ENCODE results near the gene POLR2I. TPM values are rescaled to one million over a fixed set of nuclear protein-coding genes. Genes with fewer than 3 reads are reported as not detected.

Gene POLR2I
- total and polyA plus RNA-seq, 9 of the 15 experiments (the other 6 are each of a cell fraction or from before 2014, with no cell fraction given): 28.0 to 283 (median 123) TPM

- WGBS (ENCODE audit: insufficient coverage, low coverage, missing lambda C conversion rate): 97% methylated on average over 5 of the region's 14 CpGs
- H3K9ac ChIP-seq (ENCODE audit: insufficient read depth in 1 of 2, low read depth in 2 of 2, low read length in 2 of 2): peak overlapping the region in 1 of 2 experiments; percentile 75; a peak in 1 of 4 replicates
- no peak overlapping the region for H2AFZ ChIP-seq (ENCODE audit: low read depth, low read length)
- ATAC-seq: no peak
- FAIRE-seq: no peak
- H3K79me2 ChIP-seq (ENCODE audit: control insufficient read depth, insufficient read depth, low read length): peaks cover 26% of the 10 kb centered on the region
- no peaks in the 10 kb centered on the region for H3K27me3 ChIP-seq (ENCODE audit: control insufficient read depth in 2 of 2, insufficient read depth in 2 of 2, low read length in 2 of 2)
- peaks cover 8 to 25% of the 10 kb centered on the region in 2 experiments for H3K4me1 ChIP-seq (replicated peaks in 1 of 2; ENCODE audit: control insufficient read depth in 2 of 2, insufficient read depth in 2 of 2, low read length in 2 of 2)
- H3K9me1 ChIP-seq (ENCODE audit: control insufficient read depth, insufficient read depth, low read length): peaks cover 8% of the 10 kb centered on the region
- peak overlapping the region; percentile 95; the same call in 1 of the 2 replicates for H3K4me3 ChIP-seq
- DNase-seq (ENCODE audit: extremely low read depth in 1 of 4, low spot score in 3 of 4): no peak
- POLR2A ChIA-PET: no interaction called here
- H3K4me2 ChIP-seq (ENCODE audit: insufficient read depth, low read length): no peak overlapping the region
- H3K9me3 ChIP-seq (replicated peaks; ENCODE audit: control insufficient read depth, insufficient read depth, low read depth, low read length): no peaks in the 10 kb centered on the region
- peaks cover 11% of the 10 kb centered on the region for H4K20me1 ChIP-seq (replicated peaks; ENCODE audit: control insufficient read depth, insufficient read depth, low read length)
- CTCF ChIA-PET (ENCODE audit: low intra/inter-chr PET ratio): no interaction called here
- H3K36me3 ChIP-seq (ENCODE audit: control insufficient read depth, insufficient read depth, low read length): peaks cover 50% of the 10 kb centered on the region
- intact Hi-C loops (cut with micrococcal nuclease) (no loop called here), in situ Hi-C loops (cut with MboI) (no loop called here)
- H3K27ac ChIP-seq (ENCODE audit: extremely low read depth, low read depth, low read length): no peak overlapping the region
- no TSS peak for BruUV-seq (replicated peaks)
- TF ChIP-seq BMI1 (IDR thresholded peaks at IDR 0.05; ENCODE audit: low read length): no peak
- TF ChIP-seq USF1 (CRISPR knock-in tag; IDR thresholded peaks at IDR 0.05): no peak
- TF ChIP-seq PKNOX1 (IDR thresholded peaks at IDR 0.05): no peak
- no peak for TF ChIP-seq ZFPM2 (CRISPR knock-in tag; IDR thresholded peaks at IDR 0.05)
- TF ChIP-seq RNF2 (IDR thresholded peaks at IDR 0.05): no peak
- TF ChIP-seq CCNT2 (IDR thresholded peaks at IDR 0.05; ENCODE audit: borderline replicate concordance, extremely low read depth, insufficient read length, low read depth, low read length): no peak
- no peak for TF ChIP-seq NCOA4 (IDR thresholded peaks at IDR 0.05; ENCODE audit: partially characterized antibody)
- TF ChIP-seq ZNF146 (CRISPR knock-in tag; IDR thresholded peaks at IDR 0.05; ENCODE audit: unreplicated experiment): no peak
- TF ChIP-seq CC2D1A (IDR thresholded peaks at IDR 0.05): no peak
- no peak for TF ChIP-seq ZBTB7A (IDR thresholded peaks at IDR 0.05; ENCODE audit: borderline replicate concordance, control insufficient read depth, low read depth, low read length)
- no peak for TF ChIP-seq ZNF639 (CRISPR knock-in tag; conservative IDR thresholded peaks at IDR 0.05 in 1 of 2, IDR thresholded peaks at IDR 0.05 in 1 of 2)
- TF ChIP-seq ZBTB49 (CRISPR knock-in tag; IDR thresholded peaks at IDR 0.05; ENCODE audit: borderline replicate concordance): no peak
- no peak for TF ChIP-seq KAT2B (IDR thresholded peaks at IDR 0.05; ENCODE audit: low read depth, low read length)
- TF ChIP-seq NR4A1 (CRISPR knock-in tag; IDR thresholded peaks at IDR 0.05): no peak
- no peak for TF ChIP-seq NR4A1 (tag; IDR thresholded peaks at IDR 0.05)
- TF ChIP-seq ZNF277 (CRISPR knock-in tag; IDR thresholded peaks at IDR 0.05; ENCODE audit: borderline replicate concordance): no peak
- no peak for TF ChIP-seq RFX5 (IDR thresholded peaks at IDR 0.05; ENCODE audit: low read depth, low read length)
Observed at GRCh38 chr19:36142046-36142445, 27.4 kb upstream of the POLR2I start.

All from K562 (cell line).